NB4 (cell line): ENCODE data around the gene HARBI1.
A peak's percentile ranks its signal among the peaks of the same experiment; 100 is the strongest.

ENCODE experiments used
- DNase-seq: peaks from one replicate; pipeline ENCODE4 v3.0.0; 2010; ENCODE audit warnings: low read depth
- H3K4me3 ChIP-seq: one replicate; pipeline ENCODE4 v1.5.1; 2011; ENCODE audit warnings: mild to moderate bottlenecking, low read depth, low read length, moderate library complexity
- CTCF ChIP-seq: IDR thresholded peaks from one replicate; pipeline ENCODE4 v1.5.1; 2012; ENCODE audit warnings: low read depth, low read length
- MYC ChIP-seq: IDR thresholded peaks from 2 replicates; pipeline ENCODE4 v1.6.1; 2011; ENCODE audit warnings: low read depth, low read length
- POLR2A ChIP-seq: IDR thresholded peaks from 2 replicates; pipeline ENCODE4 v1.6.1; 2011; ENCODE audit warnings: mild to moderate bottlenecking; ENCODE audit not compliant: insufficient read length; ENCODE audit errors: extremely low read depth
- TF ChIP-seq, protein P1 (sequence below): IDR thresholded peaks from 2 replicates; pipeline ENCODE4 v1.6.1; 2011; ENCODE audit warnings: low read depth, low read length

HARBI1 gene

GRCh38 chr11:46649180-46649738 is 32.2 kb upstream of the HARBI1 start:
- TF ChIP-seq CTCF (no peak), MYC (no peak), POLR2A (no peak)
- TF ChIP-seq, protein P1, sequence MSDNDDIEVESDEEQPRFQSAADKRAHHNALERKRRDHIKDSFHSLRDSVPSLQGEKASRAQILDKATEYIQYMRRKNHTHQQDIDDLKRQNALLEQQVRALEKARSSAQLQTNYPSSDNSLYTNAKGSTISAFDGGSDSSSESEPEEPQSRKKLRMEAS = no peak
- H3K4me3 ChIP-seq = no peak overlapping the region
- DNase-seq = no peak

- DNase-seq = no peak
- no peak for TF ChIP-seq MYC
- TF ChIP-seq, protein P1 = no peak
- no peak for TF ChIP-seq POLR2A
- TF ChIP-seq CTCF = no peak
These were observed 27.0 kb upstream of the HARBI1 start for GRCh38 chr11:46643986-46644385.

DNA sequence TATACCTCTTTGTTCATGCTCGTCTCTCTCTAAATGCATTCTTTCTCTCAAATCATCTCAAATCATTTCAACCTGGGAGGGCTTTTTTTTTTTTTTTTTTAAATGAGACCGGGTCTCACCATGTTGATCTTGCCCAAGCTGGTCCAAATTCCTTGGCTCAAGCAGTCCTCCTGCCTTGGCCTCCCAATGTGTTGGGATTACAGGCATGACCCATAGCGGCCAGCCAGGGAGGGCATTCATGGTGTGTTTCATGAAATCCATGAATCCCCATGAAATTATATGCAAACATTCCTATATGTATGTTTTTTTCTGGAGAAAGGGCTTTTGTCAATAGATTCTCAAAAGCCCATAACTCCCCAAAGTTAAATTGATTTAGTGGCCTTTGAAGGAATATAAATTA is 26.5 kb upstream of the HARBI1 start:
- no peak overlapping the region for H3K4me3 ChIP-seq
- TF ChIP-seq MYC = no peak
- TF ChIP-seq CTCF = no peak
- TF ChIP-seq, protein P1 = no peak
- TF ChIP-seq POLR2A = no peak
- no peak for DNase-seq

More at GRCh38 chr11:46643986-46644385, 27.0 kb upstream of the HARBI1 start:
- H3K4me3 ChIP-seq = no peak overlapping the region

- DNase-seq = peak; percentile 59
- TF ChIP-seq MYC (no peak), POLR2A (no peak), CTCF (no peak)
- TF ChIP-seq, protein P1 = no peak
- H3K4me3 ChIP-seq = no peak overlapping the region
These were observed 25.8 kb upstream of the HARBI1 start for GRCh38 chr11:46642627-46643335.

GRCh38 chr11:46641639-46642038 is 24.6 kb upstream of the HARBI1 start:
- TF ChIP-seq POLR2A = no peak
- TF ChIP-seq CTCF = no peak
- TF ChIP-seq MYC = no peak
- TF ChIP-seq, protein P1 = no peak
- H3K4me3 ChIP-seq = no peak overlapping the region
- DNase-seq = no peak
